ENCODE measurements around the gene EPG5. TPM values are rescaled to one million over a fixed set of nuclear protein-coding genes. Genes with fewer than 3 reads are reported as not detected.

Gene EPG5
- polyA plus RNA-seq, 1 donor from 2014 or later = 18.0 TPM

GRCh38 chr18:46010676-46011075 is 43.5 kb upstream of the EPG5 start:
- Histone ChIP-seq H3K4me2 (ENCODE audit: low read length) (no peak overlapping the region), H2AFZ (ENCODE audit: low read depth, low read length) (no peak overlapping the region), H3K4me3 (ENCODE audit: low read length) (no peak overlapping the region), H4K20me1 (ENCODE audit: insufficient read depth) (no peaks in the 10 kb centered on the region), H3K36me3 (ENCODE audit: insufficient read depth, low read length) (no peaks in the 10 kb centered on the region), H3K27me3 (ENCODE audit: insufficient read depth, low read depth, low read length) (no peaks in the 10 kb centered on the region), H3K9me3 (ENCODE audit: low read length) (no peaks in the 10 kb centered on the region), H3K79me2 (replicated peaks; ENCODE audit: insufficient read depth, low read length) (no peaks in the 10 kb centered on the region), H3K9ac (ENCODE audit: low read length) (no peak overlapping the region), H3F3A (ENCODE audit: insufficient read depth, low read length, poor library complexity, severe bottlenecking) (no peaks in the 10 kb centered on the region), H3K9me2 (ENCODE audit: insufficient read depth, low read length) (no peaks in the 10 kb centered on the region), H3K27ac (ENCODE audit: low read length) (no peak overlapping the region)
- TF ChIP-seq RAD21 (conservative IDR thresholded peaks at IDR 0.05) (no peak), SMC3 (conservative IDR thresholded peaks at IDR 0.05; ENCODE audit: poor library complexity) (no peak), TAF1 (IDR thresholded peaks at IDR 0.05; ENCODE audit: low read depth) (no peak), EZH2 (IDR thresholded peaks at IDR 0.05; ENCODE audit: borderline replicate concordance, insufficient read depth, low read length, poor library complexity, severe bottlenecking) (no peak), EP300 (conservative IDR thresholded peaks at IDR 0.05; ENCODE audit: poor library complexity, severe bottlenecking) (no peak), MXI1 (conservative IDR thresholded peaks at IDR 0.05; ENCODE audit: poor library complexity, severe bottlenecking) (no peak), CTCF (IDR thresholded peaks at IDR 0.05; ENCODE audit: poor library complexity, severe bottlenecking) (no peak), POLR2AphosphoS5 (IDR thresholded peaks at IDR 0.05) (no peak)
- TF ChIP-seq, protein P1, sequence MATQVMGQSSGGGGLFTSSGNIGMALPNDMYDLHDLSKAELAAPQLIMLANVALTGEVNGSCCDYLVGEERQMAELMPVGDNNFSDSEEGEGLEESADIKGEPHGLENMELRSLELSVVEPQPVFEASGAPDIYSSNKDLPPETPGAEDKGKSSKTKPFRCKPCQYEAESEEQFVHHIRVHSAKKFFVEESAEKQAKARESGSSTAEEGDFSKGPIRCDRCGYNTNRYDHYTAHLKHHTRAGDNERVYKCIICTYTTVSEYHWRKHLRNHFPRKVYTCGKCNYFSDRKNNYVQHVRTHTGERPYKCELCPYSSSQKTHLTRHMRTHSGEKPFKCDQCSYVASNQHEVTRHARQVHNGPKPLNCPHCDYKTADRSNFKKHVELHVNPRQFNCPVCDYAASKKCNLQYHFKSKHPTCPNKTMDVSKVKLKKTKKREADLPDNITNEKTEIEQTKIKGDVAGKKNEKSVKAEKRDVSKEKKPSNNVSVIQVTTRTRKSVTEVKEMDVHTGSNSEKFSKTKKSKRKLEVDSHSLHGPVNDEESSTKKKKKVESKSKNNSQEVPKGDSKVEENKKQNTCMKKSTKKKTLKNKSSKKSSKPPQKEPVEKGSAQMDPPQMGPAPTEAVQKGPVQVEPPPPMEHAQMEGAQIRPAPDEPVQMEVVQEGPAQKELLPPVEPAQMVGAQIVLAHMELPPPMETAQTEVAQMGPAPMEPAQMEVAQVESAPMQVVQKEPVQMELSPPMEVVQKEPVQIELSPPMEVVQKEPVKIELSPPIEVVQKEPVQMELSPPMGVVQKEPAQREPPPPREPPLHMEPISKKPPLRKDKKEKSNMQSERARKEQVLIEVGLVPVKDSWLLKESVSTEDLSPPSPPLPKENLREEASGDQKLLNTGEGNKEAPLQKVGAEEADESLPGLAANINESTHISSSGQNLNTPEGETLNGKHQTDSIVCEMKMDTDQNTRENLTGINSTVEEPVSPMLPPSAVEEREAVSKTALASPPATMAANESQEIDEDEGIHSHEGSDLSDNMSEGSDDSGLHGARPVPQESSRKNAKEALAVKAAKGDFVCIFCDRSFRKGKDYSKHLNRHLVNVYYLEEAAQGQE (IDR thresholded peaks at IDR 0.05; ENCODE audit: borderline replicate concordance) = no peak

- TF ChIP-seq EZH2 (IDR thresholded peaks at IDR 0.05; ENCODE audit: borderline replicate concordance, insufficient read depth, low read length, poor library complexity, severe bottlenecking) (no peak), CTCF (IDR thresholded peaks at IDR 0.05; ENCODE audit: poor library complexity, severe bottlenecking) (no peak), SMC3 (conservative IDR thresholded peaks at IDR 0.05; ENCODE audit: poor library complexity) (no peak), RAD21 (conservative IDR thresholded peaks at IDR 0.05) (no peak), TAF1 (IDR thresholded peaks at IDR 0.05; ENCODE audit: low read depth) (no peak), MXI1 (conservative IDR thresholded peaks at IDR 0.05; ENCODE audit: poor library complexity, severe bottlenecking) (no peak), EP300 (conservative IDR thresholded peaks at IDR 0.05; ENCODE audit: poor library complexity, severe bottlenecking) (no peak), POLR2AphosphoS5 (IDR thresholded peaks at IDR 0.05) (no peak)
- TF ChIP-seq, protein P1 (IDR thresholded peaks at IDR 0.05; ENCODE audit: borderline replicate concordance) = no peak
- no peaks in the 10 kb centered on the region for H3K27me3 ChIP-seq (ENCODE audit: insufficient read depth, low read depth, low read length)
- no peaks in the 10 kb centered on the region for H4K20me1 ChIP-seq (ENCODE audit: insufficient read depth)
- no peaks in the 10 kb centered on the region for H3K9me2 ChIP-seq (ENCODE audit: insufficient read depth, low read length)
- H3K36me3 ChIP-seq (ENCODE audit: insufficient read depth, low read length) = no peaks in the 10 kb centered on the region
- H3K9ac ChIP-seq (ENCODE audit: low read length) = no peak overlapping the region
- H3K4me3 ChIP-seq (ENCODE audit: low read length) = no peak overlapping the region
- H3K79me2 ChIP-seq (replicated peaks; ENCODE audit: insufficient read depth, low read length) = no peaks in the 10 kb centered on the region
- H3K27ac ChIP-seq (ENCODE audit: low read length) = no peak overlapping the region
- no peak overlapping the region for H2AFZ ChIP-seq (ENCODE audit: low read depth, low read length)
- no peaks in the 10 kb centered on the region for H3K9me3 ChIP-seq (ENCODE audit: low read length)
- no peaks in the 10 kb centered on the region for H3F3A ChIP-seq (ENCODE audit: insufficient read depth, low read length, poor library complexity, severe bottlenecking)
- H3K4me2 ChIP-seq (ENCODE audit: low read length) = no peak overlapping the region
These were observed 42.9 kb upstream of the EPG5 start for GRCh38 chr18:46010050-46010449.
